Measurements from ENCODE around the gene MEGF8.

Gene MEGF8

DNA sequence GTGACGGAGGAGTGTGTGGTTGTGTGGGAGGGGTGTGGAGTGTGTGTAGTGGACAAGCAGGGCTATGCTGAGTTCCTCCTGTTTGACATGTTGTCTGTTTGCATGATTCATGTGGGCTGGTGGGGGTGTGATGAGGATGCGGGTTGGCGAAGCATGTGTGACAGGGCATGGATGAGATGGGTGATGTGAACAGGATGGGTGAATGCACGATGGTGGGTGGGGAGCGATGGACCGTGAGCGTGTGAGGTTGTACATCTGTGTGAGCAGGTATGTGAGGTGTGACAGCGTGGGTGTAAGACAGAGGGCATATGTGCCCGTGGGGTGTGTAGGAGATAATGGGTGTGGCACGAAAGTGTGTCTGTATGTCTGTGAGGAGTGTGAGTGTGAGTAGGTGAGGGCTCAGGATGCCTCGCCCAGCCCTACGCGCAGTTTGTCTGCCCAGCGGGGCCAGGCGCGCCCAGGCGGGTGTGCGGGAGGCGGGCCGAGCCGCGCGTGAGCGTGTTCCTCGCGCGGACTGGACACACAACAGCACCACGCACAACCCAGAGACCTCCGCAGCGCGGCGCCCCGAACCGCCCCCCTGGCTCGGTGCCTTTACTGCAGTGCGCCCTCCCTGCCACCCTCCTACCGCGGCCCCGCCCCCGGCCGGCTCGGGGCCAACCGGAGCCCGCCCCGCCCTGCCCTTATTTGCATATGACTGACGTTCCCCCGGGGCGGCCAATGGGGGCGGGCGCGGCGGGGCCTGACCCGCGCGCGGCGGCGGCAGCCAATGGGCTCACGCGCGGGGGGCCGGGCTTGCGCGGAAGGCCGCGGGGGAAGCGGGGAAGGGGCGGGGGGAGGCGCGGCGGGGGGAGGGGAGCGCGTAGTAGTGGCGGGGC lies 42.0 kb upstream of the MEGF8 start:
- DNase-seq (peak; percentile 97), ATAC-seq (peak; percentile 53)
- Mint-ChIP-seq H3K27me3 (no peaks in the 10 kb centered on the region), H3K27ac (no peak overlapping the region), H3K4me1 (peaks cover 34% of the 10 kb centered on the region), H3K36me3 (ENCODE audit: low read depth) (peaks cover 6% of the 10 kb centered on the region), H3K9me3 (no peaks in the 10 kb centered on the region), H3K4me3 (no peak overlapping the region)

DNA sequence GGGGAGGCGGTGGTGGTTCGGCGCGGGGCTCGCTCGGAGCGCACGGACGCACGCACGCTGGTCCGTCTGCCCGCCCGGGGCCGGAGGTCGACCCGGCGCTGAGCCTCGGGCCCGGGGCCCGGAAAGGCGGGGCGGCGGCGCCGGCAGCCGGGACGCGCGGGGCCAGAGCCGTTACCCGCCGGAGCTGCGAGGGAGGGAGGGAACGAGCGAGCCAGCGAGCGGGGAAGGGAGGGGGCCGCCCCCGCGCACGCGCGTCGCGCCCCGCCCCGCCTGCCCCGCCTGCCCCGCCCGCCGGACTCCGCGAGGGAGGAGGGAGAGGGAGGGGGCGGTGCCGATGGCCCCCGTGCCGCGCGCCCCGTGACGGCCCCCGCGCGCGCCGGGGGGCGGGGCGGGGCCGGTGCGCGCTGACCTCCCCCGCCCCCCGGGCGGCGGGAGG lies 41.4 kb upstream of the MEGF8 start:
- Mint-ChIP-seq H3K36me3 (ENCODE audit: low read depth) (peaks cover 6% of the 10 kb centered on the region), H3K4me1 (peaks cover 27% of the 10 kb centered on the region), H3K27ac (no peak overlapping the region), H3K9me3 (no peaks in the 10 kb centered on the region), H3K4me3 (no peak overlapping the region), H3K27me3 (no peaks in the 10 kb centered on the region)
- peak; percentile 4 for ATAC-seq
- DNase-seq = peak; percentile 81

DNA sequence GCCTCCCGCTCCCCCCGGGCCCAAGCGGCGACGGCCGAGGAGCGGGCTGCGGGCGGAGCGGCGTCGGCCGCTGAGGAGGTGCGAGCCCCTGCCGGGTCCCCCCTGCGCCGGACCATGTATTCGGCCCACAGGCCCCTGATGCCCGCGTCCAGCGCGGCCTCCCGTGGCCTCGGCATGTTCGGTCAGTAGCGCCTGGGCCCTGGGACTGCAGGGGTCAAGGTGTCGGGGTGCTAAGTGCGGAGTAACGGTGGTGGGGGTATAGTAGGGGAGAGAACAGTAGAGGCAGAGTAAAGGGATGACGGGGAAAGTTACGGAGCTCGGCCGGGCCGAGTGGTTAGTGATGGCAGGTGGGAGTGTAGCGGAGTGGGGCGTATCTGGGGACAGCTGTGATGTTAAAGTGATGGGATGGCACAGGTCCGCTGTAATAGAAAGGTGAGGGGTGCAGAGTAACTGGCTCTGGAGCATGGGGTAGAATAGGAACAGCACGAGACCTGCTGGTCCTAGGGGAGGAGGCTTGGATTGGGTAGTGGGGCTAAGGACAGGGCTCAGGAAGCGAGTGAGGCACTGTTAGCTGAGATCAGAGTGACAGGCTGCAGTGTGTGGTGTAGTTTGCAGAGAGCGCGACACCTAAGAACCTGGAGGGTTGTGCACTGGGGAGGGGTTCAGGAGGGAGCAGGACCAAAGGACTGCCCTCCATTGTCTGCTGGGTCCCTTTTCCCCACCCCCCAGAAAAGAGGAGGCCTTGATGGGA lies 40.7 kb upstream of the MEGF8 start:
- Mint-ChIP-seq H3K27ac (peak overlapping the region; percentile 86), H3K36me3 (ENCODE audit: low read depth) (peaks cover 6% of the 10 kb centered on the region), H3K4me1 (peaks cover 21% of the 10 kb centered on the region), H3K9me3 (no peaks in the 10 kb centered on the region), H3K27me3 (no peaks in the 10 kb centered on the region), H3K4me3 (peak overlapping the region; percentile 93)
- no peak for ATAC-seq
- peak; percentile 34 for DNase-seq

DNA sequence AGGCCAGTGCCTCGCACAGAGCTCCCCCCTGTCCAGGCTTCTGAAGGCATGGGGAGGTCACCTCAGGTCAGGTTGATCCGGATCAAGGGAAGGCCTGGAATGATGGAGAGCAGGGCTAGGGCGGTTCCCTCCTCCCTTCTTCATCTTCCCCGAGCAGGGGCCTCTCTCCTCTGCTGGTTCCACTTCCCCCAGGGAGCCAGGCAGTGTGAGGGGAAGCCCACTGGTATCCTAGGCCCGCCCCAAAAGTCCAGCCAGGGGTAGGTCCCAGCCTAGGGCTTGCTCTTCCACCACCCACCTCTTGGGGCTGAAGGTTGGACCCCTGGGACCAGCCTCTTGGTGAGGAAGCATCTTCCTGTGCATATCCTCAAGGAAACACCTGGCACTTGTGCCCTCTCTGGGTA lies 39.9 kb upstream of the MEGF8 start:
- no peak overlapping the region for H3K27ac Mint-ChIP-seq
- H3K9me3 Mint-ChIP-seq = no peaks in the 10 kb centered on the region
- no peaks in the 10 kb centered on the region for H3K27me3 Mint-ChIP-seq
- DNase-seq (no peak), ATAC-seq (no peak)
- H3K36me3 Mint-ChIP-seq (ENCODE audit: low read depth) = peaks cover 6% of the 10 kb centered on the region
- peak overlapping the region; percentile 93 for H3K4me3 Mint-ChIP-seq
- H3K4me1 Mint-ChIP-seq = peaks cover 21% of the 10 kb centered on the region

DNA sequence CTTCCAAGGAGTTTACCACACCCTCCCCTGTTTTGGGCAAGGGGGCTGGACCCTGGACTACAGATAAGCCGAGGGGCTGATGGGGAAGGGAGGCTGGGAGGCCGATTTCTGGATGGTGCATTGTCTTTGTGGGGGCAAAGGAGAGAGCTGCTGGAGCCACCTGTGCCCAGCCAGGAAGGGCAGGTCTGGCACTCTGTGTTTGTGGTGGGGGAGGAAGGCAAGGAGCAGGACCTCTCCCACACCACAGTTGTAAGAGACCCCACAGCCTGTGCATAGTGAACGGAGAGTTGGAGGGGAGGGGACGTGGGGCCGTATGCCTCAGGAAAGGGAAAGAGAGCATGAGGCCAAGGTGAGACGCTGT lies 39.5 kb upstream of the MEGF8 start:
- Mint-ChIP-seq H3K27ac (no peak overlapping the region), H3K36me3 (ENCODE audit: low read depth) (peaks cover 6% of the 10 kb centered on the region), H3K27me3 (no peaks in the 10 kb centered on the region), H3K4me1 (peaks cover 21% of the 10 kb centered on the region), H3K4me3 (peak overlapping the region; percentile 93), H3K9me3 (no peaks in the 10 kb centered on the region)
- ATAC-seq (no peak), DNase-seq (no peak)

DNA sequence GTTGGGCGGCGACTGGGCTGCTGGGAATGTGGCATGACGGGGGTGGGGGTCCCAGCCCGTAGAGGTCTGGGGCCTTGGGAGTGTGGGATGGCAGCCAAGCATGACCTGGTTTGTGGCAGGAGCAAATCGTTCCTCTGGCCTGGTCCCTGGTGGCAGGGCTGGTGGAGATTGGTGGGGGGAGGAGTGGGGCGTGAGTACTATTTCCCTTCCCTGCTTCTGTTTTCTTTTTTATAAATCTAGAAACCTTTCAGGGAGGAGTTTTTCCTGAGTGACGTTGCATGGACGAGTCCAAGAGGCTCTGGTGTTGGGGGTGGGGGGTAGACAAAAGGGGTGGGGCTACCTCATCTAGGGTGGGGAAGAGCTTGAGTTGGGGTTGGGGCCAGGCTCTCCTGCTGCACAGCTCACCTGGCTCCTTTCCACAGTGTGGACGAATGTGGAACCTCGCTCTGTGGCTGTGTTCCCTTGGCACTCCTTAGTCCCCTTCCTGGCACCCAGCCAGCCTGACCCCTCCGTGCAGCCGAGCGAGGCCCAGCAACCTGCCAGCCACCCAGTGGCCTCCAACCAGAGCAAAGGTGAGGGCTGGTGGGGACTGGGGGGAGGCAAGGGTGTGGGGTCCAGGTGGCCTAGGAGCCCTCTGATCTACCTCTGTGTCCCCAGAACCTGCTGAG lies 39.0 kb upstream of the MEGF8 start:
- DNase-seq (no peak), ATAC-seq (no peak)
- Mint-ChIP-seq H3K4me1 (peaks cover 17% of the 10 kb centered on the region), H3K27ac (no peak overlapping the region), H3K27me3 (no peaks in the 10 kb centered on the region), H3K36me3 (ENCODE audit: low read depth) (peaks cover 6% of the 10 kb centered on the region), H3K4me3 (no peak overlapping the region), H3K9me3 (no peaks in the 10 kb centered on the region)

DNA sequence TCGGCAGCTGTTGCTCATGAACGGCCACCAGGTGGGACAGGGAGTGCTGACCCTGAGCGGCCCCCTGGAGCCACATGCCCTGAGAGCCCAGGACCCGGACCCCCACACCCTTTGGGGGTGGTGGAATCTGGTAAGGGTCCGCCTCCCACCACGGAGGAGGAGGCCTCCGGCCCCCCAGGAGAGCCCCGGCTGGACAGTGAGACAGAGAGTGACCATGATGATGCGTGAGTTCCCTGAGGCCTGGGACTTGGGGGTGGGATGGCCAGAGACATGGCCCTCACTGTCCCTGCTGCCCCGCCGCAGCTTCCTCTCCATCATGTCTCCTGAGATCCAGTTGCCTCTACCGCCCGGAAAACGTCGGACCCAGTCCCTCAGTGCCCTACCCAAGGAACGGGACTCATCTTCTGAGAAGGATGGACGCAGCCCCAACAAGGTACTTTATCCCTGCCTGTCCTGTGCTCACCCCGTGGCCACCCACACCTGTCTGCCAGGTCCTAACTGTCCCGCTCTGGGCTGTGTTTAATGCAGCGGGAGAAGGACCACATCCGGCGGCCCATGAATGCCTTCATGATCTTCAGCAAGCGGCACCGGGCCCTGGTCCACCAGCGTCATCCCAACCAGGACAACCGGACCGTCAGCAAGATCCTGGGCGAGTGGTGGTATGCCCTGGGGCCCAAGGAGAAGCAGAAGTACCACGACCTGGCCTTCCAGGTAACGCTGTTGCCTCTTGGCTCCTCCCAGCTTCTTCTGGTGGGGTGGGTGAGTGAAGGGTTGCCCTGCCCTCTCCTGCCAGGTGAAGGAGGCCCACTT lies 38.2 kb upstream of the MEGF8 start:
- no peak for ATAC-seq
- Mint-ChIP-seq H3K36me3 (ENCODE audit: low read depth) (peaks cover 9% of the 10 kb centered on the region), H3K27me3 (no peaks in the 10 kb centered on the region), H3K9me3 (no peaks in the 10 kb centered on the region), H3K27ac (no peak overlapping the region), H3K4me1 (peaks cover 20% of the 10 kb centered on the region), H3K4me3 (no peak overlapping the region)
- no peak for DNase-seq

DNA sequence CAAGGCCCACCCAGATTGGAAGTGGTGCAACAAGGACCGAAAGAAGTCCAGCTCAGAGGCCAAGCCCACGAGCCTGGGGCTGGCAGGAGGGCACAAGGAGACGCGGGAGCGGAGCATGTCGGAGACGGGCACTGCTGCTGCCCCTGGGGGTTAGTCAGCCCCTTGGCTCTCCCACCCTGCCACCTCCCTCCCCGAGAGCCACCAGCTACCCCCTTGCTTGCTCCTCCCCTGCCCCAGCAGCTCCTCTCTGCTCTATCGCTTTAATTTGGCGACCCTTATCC lies 37.7 kb upstream of the MEGF8 start:
- Mint-ChIP-seq H3K4me1 (peaks cover 20% of the 10 kb centered on the region), H3K9me3 (no peaks in the 10 kb centered on the region), H3K36me3 (ENCODE audit: low read depth) (peaks cover 9% of the 10 kb centered on the region), H3K27ac (no peak overlapping the region), H3K4me3 (no peak overlapping the region), H3K27me3 (no peaks in the 10 kb centered on the region)
- DNase-seq (no peak), ATAC-seq (no peak)

DNA sequence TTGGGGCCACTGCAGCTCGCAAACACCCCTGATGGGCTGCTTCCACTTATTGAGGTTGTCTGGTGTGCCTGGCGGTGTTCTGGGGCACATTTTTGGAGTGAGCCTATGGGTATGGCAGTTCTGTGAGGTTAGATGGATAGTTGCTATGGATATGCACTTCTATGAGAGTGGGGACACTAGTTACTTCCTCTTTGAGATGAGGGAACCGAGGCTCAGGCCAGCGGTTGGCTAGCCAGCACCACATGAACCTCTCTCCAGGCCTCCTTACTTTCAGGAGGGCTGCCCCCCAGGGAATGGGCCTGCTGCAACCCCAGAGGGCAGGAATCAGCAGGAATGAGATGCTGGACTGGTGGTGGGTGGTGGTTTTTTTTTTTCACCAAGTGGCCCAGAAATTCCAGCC lies 37.0 kb upstream of the MEGF8 start:
- Mint-ChIP-seq H3K4me1 (peaks cover 20% of the 10 kb centered on the region), H3K4me3 (no peak overlapping the region), H3K36me3 (ENCODE audit: low read depth) (peaks cover 12% of the 10 kb centered on the region), H3K27ac (no peak overlapping the region), H3K9me3 (no peaks in the 10 kb centered on the region), H3K27me3 (no peaks in the 10 kb centered on the region)
- DNase-seq (no peak), ATAC-seq (no peak)

DNA sequence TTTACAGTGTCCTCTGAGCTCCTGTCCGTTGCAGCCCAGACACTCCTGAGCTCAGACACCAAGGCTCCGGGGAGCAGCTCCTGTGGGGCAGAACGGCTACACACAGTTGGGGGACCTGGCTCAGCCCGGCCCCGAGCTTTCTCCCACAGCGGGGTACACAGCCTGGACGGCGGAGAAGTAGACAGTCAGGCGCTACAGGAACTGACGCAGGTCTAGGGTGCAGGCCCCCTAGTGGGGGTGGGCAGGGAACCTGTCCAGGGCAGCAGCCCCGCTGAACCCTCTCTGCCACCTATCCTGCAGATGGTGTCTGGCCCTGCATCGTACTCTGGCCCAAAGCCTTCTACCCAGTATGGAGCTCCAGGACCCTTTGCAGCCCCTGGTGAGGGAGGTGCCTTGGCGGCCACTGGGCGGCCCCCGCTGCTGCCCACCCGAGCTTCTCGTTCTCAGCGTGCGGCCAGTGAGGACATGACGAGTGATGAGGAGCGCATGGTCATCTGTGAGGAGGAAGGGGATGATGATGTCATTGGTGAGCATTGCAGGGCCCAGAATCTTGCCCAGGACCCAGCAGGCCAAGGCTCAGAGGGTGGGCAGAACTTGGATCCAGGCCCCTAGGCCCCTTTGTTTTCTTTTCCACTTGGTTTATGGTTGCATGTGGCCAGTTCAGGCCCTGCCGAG lies 36.4 kb upstream of the MEGF8 start:
- H3K36me3 Mint-ChIP-seq (ENCODE audit: low read depth) = peaks cover 12% of the 10 kb centered on the region
- H3K27ac Mint-ChIP-seq = no peak overlapping the region
- no peaks in the 10 kb centered on the region for H3K27me3 Mint-ChIP-seq
- H3K4me3 Mint-ChIP-seq = no peak overlapping the region
- ATAC-seq (no peak), DNase-seq (no peak)
- H3K4me1 Mint-ChIP-seq = peaks cover 20% of the 10 kb centered on the region
- H3K9me3 Mint-ChIP-seq = no peaks in the 10 kb centered on the region

DNA sequence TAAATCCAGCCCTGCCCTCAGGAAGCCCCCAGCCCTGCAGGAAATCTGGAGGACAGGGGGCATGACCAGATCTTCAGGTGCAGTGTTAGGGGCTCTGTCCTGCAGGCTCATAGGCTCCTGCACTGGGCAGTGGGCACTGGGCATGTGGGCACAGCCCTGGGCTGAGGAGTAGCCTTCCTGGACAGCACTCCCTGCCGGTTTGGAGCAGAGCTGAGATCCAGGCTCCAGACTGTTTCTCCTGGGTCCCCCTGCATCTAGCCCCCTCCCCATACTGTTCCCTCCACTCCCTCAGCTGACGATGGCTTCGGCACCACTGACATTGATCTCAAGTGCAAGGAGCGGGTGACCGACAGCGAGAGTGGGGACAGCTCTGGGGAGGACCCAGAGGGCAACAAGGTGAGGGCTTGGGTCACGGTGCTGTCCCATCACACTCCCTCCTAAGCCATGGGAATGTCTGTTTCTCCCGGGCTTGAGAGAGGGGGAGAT lies 35.8 kb upstream of the MEGF8 start:
- Mint-ChIP-seq H3K4me1 (peaks cover 20% of the 10 kb centered on the region), H3K9me3 (no peaks in the 10 kb centered on the region), H3K36me3 (ENCODE audit: low read depth) (peaks cover 12% of the 10 kb centered on the region), H3K27me3 (no peaks in the 10 kb centered on the region), H3K27ac (no peak overlapping the region), H3K4me3 (no peak overlapping the region)
- DNase-seq (no peak), ATAC-seq (no peak)

DNA sequence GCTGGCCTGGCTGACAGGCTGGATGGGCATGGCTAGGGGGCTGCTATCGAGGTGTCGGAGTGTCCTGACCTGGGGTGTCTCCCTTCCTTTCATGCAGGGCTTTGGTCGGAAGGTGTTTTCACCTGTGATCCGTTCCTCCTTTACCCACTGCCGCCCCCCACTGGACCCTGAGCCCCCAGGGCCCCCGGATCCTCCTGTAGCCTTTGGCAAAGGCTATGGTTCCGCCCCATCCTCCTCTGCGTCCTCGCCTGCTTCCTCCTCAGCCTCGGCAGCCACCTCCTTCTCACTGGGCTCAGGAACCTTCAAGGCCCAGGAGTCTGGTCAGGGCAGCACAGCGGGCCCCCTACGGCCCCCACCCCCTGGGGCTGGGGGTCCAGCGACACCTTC lies 35.3 kb upstream of the MEGF8 start:
- H3K27ac Mint-ChIP-seq = no peak overlapping the region
- no peak for ATAC-seq
- peaks cover 12% of the 10 kb centered on the region for H3K36me3 Mint-ChIP-seq (ENCODE audit: low read depth)

DNA sequence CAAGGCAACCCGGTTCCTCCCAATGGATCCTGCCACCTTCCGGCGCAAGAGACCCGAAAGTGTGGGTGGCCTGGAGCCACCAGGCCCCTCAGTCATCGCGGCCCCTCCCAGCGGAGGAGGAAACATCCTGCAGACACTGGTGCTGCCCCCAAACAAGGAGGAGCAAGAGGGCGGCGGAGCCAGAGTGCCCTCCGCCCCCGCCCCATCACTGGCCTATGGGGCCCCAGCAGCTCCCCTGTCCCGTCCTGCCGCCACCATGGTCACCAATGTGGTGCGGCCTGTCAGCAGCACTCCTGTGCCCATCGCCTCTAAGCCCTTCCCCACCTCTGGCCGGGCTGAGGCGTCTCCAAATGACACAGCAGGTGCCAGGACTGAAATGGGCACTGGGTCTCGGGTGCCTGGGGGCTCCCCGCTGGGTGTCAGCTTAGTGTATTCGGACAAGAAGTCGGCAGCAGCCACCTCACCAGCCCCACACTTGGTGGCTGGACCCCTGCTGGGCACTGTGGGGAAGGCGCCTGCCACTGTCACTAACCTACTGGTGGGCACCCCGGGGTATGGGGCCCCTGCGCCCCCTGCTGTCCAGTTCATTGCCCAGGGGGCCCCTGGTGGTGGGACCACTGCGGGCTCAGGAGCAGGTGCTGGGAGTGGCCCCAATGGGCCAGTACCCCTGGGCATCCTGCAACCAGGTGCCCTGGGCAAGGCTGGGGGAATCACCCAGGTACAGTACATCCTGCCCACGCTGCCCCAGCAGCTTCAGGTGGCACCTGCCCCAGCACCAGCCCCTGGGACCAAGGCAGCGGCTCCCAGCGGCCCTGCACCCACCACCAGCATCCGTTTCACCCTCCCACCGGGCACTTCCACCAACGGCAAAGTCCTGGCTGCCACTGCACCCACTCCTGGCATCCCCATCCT lies 34.7 kb upstream of the MEGF8 start:
- peak; percentile 68 for DNase-seq
- H3K4me3 Mint-ChIP-seq = no peak overlapping the region
- no peak overlapping the region for H3K27ac Mint-ChIP-seq
- no peaks in the 10 kb centered on the region for H3K27me3 Mint-ChIP-seq
- peaks cover 9% of the 10 kb centered on the region for H3K4me1 Mint-ChIP-seq
- no peaks in the 10 kb centered on the region for H3K9me3 Mint-ChIP-seq
- H3K36me3 Mint-ChIP-seq (ENCODE audit: low read depth) = peaks cover 12% of the 10 kb centered on the region
- peak; percentile 63 for ATAC-seq

More for the DNA sequence above, 35.3 kb upstream of the MEGF8 start:
- Mint-ChIP-seq H3K9me3 (no peaks in the 10 kb centered on the region), H3K27me3 (no peaks in the 10 kb centered on the region), H3K4me3 (no peak overlapping the region), H3K4me1 (peaks cover 15% of the 10 kb centered on the region)
- no peak for DNase-seq
